ENCODE data around the gene RETREG3.
"Not testable (repeated sequence)": the region's sequence is repeated elsewhere in the genome, so short reads cannot be mapped to it uniquely, and the experiment has no call there.

RETREG3 gene

DNA sequence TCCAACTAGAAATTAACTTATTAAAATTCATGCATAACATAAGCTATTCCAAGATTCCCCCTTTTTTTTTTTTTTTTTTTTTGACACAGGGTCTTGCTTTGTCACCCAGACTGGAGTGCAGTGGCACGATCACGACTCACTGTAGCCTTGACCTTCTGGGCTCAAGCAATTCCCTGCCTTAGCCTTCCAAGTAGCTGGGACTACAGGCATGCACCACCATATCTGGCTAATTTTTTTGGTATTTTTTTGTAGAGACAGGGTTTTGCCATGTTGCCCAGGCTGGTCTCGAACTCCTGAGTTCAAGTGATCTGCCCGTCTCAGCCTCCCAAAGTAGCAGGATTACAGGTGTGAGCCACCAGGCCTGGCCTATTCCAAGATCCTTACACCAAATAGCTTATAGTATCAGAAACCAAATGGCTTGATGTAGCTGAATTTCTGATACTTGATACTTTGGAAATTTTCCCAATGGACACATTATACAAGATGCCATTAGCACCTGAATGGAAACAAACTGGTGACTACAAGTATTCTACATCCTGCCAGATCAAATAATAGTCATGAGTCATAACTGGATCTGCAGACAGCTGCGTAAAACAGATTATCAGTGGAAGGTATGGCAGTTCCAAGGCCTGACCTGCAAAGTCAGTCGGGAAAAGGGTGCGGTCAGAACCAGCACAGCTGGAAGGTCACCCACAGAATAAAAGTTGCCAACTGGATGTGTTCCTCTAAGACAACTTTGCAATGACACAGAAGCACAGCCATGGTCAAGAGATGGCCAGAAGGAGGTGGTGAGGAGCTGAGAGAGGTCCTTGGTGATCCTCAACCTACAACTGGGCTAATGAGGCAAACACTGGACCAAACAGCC, 14.8 kb upstream of the RETREG3 start:
- no peak overlapping the region for H3K4me3 ChIP-seq (replicated peaks; ENCODE audit: low read depth, low read length)
- peak; percentile 30 for DNase-seq (ENCODE audit: low read depth)
- TF ChIP-seq, protein P1, sequence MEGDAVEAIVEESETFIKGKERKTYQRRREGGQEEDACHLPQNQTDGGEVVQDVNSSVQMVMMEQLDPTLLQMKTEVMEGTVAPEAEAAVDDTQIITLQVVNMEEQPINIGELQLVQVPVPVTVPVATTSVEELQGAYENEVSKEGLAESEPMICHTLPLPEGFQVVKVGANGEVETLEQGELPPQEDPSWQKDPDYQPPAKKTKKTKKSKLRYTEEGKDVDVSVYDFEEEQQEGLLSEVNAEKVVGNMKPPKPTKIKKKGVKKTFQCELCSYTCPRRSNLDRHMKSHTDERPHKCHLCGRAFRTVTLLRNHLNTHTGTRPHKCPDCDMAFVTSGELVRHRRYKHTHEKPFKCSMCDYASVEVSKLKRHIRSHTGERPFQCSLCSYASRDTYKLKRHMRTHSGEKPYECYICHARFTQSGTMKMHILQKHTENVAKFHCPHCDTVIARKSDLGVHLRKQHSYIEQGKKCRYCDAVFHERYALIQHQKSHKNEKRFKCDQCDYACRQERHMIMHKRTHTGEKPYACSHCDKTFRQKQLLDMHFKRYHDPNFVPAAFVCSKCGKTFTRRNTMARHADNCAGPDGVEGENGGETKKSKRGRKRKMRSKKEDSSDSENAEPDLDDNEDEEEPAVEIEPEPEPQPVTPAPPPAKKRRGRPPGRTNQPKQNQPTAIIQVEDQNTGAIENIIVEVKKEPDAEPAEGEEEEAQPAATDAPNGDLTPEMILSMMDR (IDR thresholded peaks at IDR 0.05; ENCODE audit: low read length, missing control alignments) = no peak

DNA sequence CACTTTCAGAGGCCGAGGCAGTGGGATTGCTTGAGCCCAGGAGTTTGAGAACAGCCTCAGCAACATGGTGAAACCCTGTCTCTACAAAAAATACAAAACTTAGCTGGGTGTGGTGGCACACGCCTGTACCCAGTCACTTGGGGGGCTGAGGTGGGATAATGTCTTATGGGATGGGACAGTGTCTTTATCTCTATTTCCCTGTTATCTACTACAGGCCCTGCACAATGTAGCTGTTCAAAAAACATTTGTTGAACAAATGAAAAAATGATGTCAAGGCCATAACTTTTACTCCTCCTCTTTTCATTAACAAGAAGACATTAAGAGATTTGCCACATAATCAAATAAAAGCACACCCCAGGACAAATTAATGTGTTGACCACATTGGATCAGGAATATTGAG, 14.1 kb upstream of the RETREG3 start:
- no peak overlapping the region for H3K4me3 ChIP-seq (replicated peaks; ENCODE audit: low read depth, low read length)
- TF ChIP-seq, protein P1 (IDR thresholded peaks at IDR 0.05; ENCODE audit: low read length, missing control alignments) = no peak
- no peak for DNase-seq (ENCODE audit: low read depth)

DNA sequence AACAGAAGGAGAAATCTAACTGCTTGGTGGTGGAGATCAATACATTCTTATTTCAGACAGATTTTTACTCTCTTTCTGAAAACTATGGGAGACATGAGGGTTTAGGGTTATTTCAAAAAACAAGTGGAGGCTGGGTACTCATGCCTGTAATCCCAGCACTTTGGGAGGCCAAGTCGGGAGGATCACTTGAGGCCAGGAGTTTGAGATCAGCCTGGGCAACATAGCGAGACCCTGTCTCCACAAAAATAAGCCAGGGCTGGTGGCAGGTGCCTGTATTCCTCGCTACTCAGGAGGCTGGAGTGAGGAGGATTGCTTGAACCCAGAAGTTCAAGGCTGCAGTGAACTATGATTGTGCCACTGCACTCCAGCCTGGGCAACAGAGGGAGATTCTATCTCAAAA, 12.8 kb upstream of the RETREG3 start:
- not testable (repeated sequence) for H3K4me3 ChIP-seq (replicated peaks; ENCODE audit: low read depth, low read length); DNase-seq (ENCODE audit: low read depth)

DNA sequence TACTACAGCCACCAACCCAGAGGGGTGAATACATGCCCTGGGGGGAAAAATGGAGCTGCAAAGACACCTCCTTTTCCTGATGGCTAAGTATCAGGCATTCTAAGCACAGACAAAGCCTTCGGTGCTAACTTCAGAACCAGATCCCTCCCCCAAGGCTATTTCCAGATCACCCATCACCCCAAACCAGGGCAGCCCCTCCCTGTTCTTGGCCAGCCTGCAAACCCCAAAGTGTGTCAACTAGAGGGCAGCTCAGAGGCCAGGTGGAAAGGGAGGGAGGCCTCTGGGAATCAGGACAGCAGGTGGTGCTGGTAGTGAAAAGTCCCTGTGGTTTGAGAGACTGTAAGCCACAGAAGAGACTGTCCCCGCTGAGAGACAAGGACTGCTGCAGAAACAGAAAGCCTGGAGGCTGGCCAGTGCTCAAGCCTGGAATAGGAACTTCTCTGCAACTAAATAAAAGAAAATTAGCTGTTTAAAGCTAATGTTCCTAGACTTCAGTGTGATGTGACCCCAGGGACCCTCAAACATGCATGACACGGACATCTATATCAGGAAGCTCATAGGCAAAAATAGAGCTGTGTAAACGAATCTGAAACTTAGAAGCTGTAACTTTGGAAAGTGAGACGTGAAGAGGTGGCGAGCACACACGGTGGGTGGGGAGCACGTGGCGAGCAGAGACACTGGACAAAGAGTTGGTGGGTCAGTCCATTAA, 9.4 kb upstream of the RETREG3 start:
- no peak for DNase-seq (ENCODE audit: low read depth)
- TF ChIP-seq, protein P1 (IDR thresholded peaks at IDR 0.05; ENCODE audit: low read length, missing control alignments) = no peak
- no peak overlapping the region for H3K4me3 ChIP-seq (replicated peaks; ENCODE audit: low read depth, low read length)

DNA sequence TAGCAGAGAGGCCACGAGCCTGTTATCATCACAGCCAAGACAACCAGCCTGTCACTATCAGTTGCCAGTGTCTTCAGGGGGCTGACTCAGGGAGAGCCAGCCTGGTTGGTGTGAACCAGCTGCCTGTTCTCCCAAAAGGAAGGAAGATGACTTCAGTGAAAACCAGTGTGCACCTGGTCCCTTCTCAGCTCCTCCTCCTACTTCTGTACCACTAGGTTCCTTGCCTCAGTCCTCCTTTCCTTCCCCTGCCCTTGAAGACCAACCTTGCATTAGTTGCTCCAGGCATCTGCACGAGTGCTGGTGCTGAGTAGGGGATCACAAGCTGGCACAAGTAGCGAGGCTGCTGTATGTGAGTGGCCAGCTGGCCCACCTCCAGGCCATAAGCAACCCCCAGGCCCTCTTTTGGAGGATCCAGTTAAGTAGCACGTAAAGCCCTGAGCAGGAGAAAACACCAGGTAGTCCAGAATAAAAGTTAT, 8.8 kb upstream of the RETREG3 start:
- DNase-seq (ENCODE audit: low read depth) = no peak
- no peak overlapping the region for H3K4me3 ChIP-seq (replicated peaks; ENCODE audit: low read depth, low read length)
- TF ChIP-seq, protein P1 (IDR thresholded peaks at IDR 0.05; ENCODE audit: low read length, missing control alignments) = no peak

DNA sequence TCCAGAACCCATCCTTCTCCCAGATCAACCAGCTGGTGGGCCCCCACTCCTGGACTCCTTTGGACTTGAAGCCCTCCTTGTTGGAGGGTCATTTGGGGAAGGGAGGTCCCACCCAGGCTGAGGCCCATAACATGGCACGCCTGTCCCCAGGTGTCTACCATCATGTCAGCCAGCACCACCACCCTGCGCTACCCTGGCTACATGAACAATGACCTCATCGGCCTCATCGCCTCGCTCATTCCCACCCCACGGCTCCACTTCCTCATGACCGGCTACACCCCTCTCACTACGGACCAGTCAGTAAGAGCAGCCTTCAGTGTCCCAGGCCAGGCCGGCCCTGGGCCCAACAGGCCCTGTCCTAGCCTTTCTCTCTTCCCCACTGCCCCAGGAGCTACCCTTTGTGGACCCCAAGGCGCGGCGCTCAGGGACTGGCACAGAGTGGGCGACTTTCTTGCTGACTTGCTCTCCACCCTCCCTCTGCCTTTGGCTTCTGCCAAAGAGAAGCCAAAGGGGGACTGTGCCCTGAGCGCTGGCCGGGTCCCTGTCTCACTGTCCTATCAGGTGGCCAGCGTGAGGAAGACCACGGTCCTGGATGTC, 4.6 kb upstream of the RETREG3 start:
- no peak for DNase-seq (ENCODE audit: low read depth)
- no peak overlapping the region for H3K4me3 ChIP-seq (replicated peaks; ENCODE audit: low read depth, low read length)
- TF ChIP-seq, protein P1 (IDR thresholded peaks at IDR 0.05; ENCODE audit: low read length, missing control alignments) = no peak

DNA sequence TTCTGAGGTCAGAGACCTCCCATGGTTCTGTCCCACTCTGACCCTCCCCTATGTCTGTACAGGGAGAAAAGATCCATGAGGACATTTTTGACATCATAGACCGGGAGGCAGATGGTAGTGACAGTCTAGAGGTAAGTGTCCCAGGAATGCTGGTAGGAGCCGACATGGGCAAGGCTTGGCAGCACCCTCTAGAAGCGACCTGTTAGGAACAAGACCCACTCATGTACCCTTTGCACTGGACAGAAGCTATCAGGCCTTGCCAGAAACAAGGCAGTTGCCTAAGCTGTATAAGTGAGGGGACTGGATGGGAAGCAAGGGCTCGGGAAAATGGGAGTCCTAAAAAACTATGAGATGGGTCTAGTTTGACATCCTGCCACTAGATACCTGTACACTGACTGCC, 2.8 kb upstream of the RETREG3 start:
- no peak for DNase-seq (ENCODE audit: low read depth)
- TF ChIP-seq, protein P1 (IDR thresholded peaks at IDR 0.05; ENCODE audit: low read length, missing control alignments) = no peak
- no peak overlapping the region for H3K4me3 ChIP-seq (replicated peaks; ENCODE audit: low read depth, low read length)

DNA sequence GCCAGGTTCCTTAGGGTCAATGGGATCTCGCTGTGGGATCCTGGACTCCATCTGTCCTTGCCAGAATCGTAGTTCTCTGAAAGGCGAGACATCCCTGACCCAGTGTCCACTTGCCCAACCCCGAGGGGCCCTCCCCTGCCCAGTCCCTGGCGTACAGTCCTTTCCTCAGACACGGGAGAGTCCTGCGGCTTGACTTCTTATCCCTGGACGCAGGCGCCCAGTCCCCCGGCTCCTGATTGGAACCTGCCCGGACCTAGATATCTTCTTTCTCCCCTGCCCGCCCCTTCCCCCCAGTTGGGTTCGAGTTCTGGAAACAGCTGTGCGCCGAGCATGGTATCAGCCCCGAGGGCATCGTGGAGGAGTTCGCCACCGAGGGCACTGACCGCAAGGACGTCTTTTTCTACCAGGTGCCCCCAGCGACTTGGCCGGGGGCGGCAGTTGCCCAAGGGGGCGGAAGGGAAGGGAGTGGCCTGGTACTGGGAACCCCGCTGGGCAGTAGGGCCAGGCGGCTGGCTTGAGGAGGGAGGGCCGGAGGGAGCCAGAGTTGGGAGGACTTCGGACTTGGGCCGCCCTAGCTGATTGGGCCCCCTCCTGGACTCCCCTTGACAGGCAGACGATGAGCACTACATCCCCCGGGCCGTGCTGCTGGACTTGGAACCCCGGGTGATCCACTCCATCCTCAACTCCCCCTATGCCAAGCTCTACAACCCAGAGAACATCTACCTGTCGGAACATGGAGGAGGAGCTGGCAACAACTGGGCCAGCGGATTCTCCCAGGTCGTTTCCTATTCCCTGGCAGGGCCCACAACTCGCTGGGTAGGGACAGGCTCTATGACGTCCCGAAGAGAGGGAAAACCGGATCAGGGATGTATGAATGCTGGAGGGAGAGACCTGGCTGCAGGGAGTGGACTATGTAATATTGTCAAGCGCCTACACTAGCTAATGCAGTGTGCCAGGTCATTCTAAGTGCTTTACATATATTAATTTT, 934 bp upstream of the RETREG3 start:
- peak overlapping the region; percentile 99 for H3K4me3 ChIP-seq (replicated peaks; ENCODE audit: low read depth, low read length)
- not testable (repeated sequence) for DNase-seq (ENCODE audit: low read depth)

Data from fibroblast of pulmonary artery (primary cell).